ENCODE results near the gene TK1.
"Not testable (repeated sequence)": the region's sequence is repeated elsewhere in the genome, so short reads cannot be mapped to it uniquely, and the experiment has no call there.

Gene TK1

GRCh38 chr17:78141437-78142118, 45.3 kb downstream of the TK1 start:
- DNase-seq (ENCODE audit: insufficient read length, low spot score) (no peak), FAIRE-seq (no peak)
- no peak for TF ChIP-seq CTCF (IDR thresholded peaks at IDR 0.05; ENCODE audit: insufficient read depth, missing control alignments)

GRCh38 chr17:78140169-78141051, 46.4 kb downstream of the TK1 start:
- FAIRE-seq: no peak
- TF ChIP-seq CTCF (IDR thresholded peaks at IDR 0.05; ENCODE audit: insufficient read depth, missing control alignments): no peak
- no peak for DNase-seq (ENCODE audit: insufficient read length, low spot score)

- not testable (repeated sequence) for DNase-seq (ENCODE audit: insufficient read length, low spot score); FAIRE-seq
Observed at GRCh38 chr17:78139861-78140168, 47.0 kb downstream of the TK1 start.

- FAIRE-seq: no peak
- TF ChIP-seq CTCF (IDR thresholded peaks at IDR 0.05; ENCODE audit: insufficient read depth, missing control alignments): no peak
- no peak for DNase-seq (ENCODE audit: insufficient read length, low spot score)
Observed at GRCh38 chr17:78138204-78139060, 48.4 kb downstream of the TK1 start.

- no peak for DNase-seq (ENCODE audit: insufficient read length, low spot score)
- no peak for FAIRE-seq
- peak; percentile 26 for TF ChIP-seq CTCF (IDR thresholded peaks at IDR 0.05; ENCODE audit: insufficient read depth, missing control alignments)
Observed at GRCh38 chr17:78137392-78138203, 49.3 kb downstream of the TK1 start.

- TF ChIP-seq CTCF (IDR thresholded peaks at IDR 0.05; ENCODE audit: insufficient read depth, missing control alignments): no peak
- DNase-seq (ENCODE audit: insufficient read length, low spot score) (no peak), FAIRE-seq (no peak)
Observed at GRCh38 chr17:78135858-78136500, 50.9 kb downstream of the TK1 start.

Data from D721Med (cell line).